SK-N-SH (cell line): ENCODE results near the gene CA10. TPM values are rescaled to one million over a fixed set of nuclear protein-coding genes. Genes with fewer than 3 reads are reported as not detected.

ENCODE experiments used
- CTCF ChIA-PET: fragments of 300-600, 350-600 bp; formaldehyde crosslinking; extraction: SDS; loops from one replicate; lab custom pipeline; 2021; lab: Yijun Ruan, JAX
- POLR2A ChIA-PET: fragments of 350-600 bp; sonication (Branson Sonifier 250); formaldehyde crosslinking; extraction: SDS; loops from one replicate; lab custom pipeline; 2020; ENCODE audit warnings: antibody characterized with exemption, inconsistent platforms; lab: Yijun Ruan, JAX
- DNase-seq: peaks from one replicate; pipeline ENCODE4 v3.0.0; 2012
- H2AFZ ChIP-seq: fragments of 200-600 bp; sonication (generic); 2 replicates; pipeline ENCODE4 v1.8.1; 2016; ENCODE audit warnings: antibody characterized with exemption, mild to moderate bottlenecking, low read depth
- H3F3A ChIP-seq: fragments of 200-600 bp; sonication (generic); replicated peaks from 2 replicates; pipeline ENCODE3; 2016; ENCODE audit warnings: antibody characterized with exemption, mild to moderate bottlenecking; ENCODE audit not compliant: insufficient read depth
- H3K27ac ChIP-seq, 2 experiments: fragments of 200-500 bp in 1 of 2; fragments of 200-600 bp in 1 of 2; sonication (Bioruptor generic) in 1 of 2; sonication (generic), shearing (Covaris generic) in 1 of 2; 2 replicates each; pipeline versions ENCODE4 v1.5.1 to v1.6.1; 2014 to 2016; ENCODE audit warnings: low read depth in 2 of 2, inconsistent platforms in 1 of 2, low read length in 1 of 2, mild to moderate bottlenecking in 1 of 2, mixed read lengths in 1 of 2
- H3K27me3 ChIP-seq: fragments of 200-600 bp; sonication (generic), shearing (Covaris generic); 2 replicates; pipeline ENCODE4 v1.6.1; 2016; ENCODE audit warnings: mixed run types; ENCODE audit not compliant: insufficient read depth
- H3K36me3 ChIP-seq, 2 experiments: fragments of 200-500 bp in 1 of 2; fragments of 200-600 bp in 1 of 2; sonication (Bioruptor generic) in 1 of 2; sonication (generic) in 1 of 2; replicated peaks in 1 of 2; 2 replicates each; pipeline versions ENCODE3 to v1.5.1; 2014 to 2016; ENCODE audit warnings: low read length in 1 of 2, mild to moderate bottlenecking in 1 of 2; ENCODE audit not compliant: insufficient read depth in 2 of 2, control insufficient read depth in 1 of 2
- H3K4me1 ChIP-seq, 2 experiments: fragments of 200-500 bp in 1 of 2; fragments of 200-600 bp in 1 of 2; sonication (Bioruptor generic) in 1 of 2; sonication (generic), shearing (Covaris generic) in 1 of 2; 2 replicates each; pipeline versions ENCODE4 v1.5.1 to v1.6.1; 2014 to 2016; ENCODE audit warnings: low read depth in 1 of 2, low read length in 1 of 2, mixed run types in 1 of 2; ENCODE audit not compliant: insufficient read depth in 2 of 2, control insufficient read depth in 1 of 2
- H3K4me2 ChIP-seq: fragments of 200-600 bp; sonication (generic), shearing (Covaris generic); 2 replicates; pipeline ENCODE4 v1.6.1; 2017; ENCODE audit warnings: mixed run types
- H3K4me3 ChIP-seq, 2 experiments: fragments of 200-500 bp in 1 of 2; fragments of 200-600 bp in 1 of 2; sonication (Bioruptor generic) in 1 of 2; sonication (generic), shearing (Covaris generic) in 1 of 2; 2 replicates each; pipeline versions ENCODE4 v1.5.1 to v1.8.1; 2014 to 2016; ENCODE audit warnings: low read depth in 2 of 2, inconsistent platforms in 1 of 2, low read length in 1 of 2, mild to moderate bottlenecking in 1 of 2, mixed read lengths in 1 of 2, moderate library complexity in 1 of 2
- H3K79me2 ChIP-seq: fragments of 200-600 bp; sonication (generic); 2 replicates; pipeline ENCODE4 v1.8.1; 2017; ENCODE audit warnings: mild to moderate bottlenecking; ENCODE audit not compliant: insufficient read depth
- H3K9ac ChIP-seq: fragments of 200-600 bp; sonication (generic); 2 replicates; pipeline ENCODE4 v1.6.1; 2017; ENCODE audit warnings: mixed run types
- H3K9me2 ChIP-seq: fragments of 200-600 bp; sonication (generic); 2 replicates; pipeline ENCODE4 v1.6.1; 2017; ENCODE audit warnings: mixed run types
- H3K9me3 ChIP-seq: fragments of 200-600 bp; sonication (generic); 2 replicates; pipeline ENCODE4 v1.6.1; 2017; ENCODE audit warnings: mixed run types, mild to moderate bottlenecking, moderate library complexity
- H4K20me1 ChIP-seq: fragments of 200-600 bp; sonication (generic); 2 replicates; pipeline ENCODE4 v1.6.1; 2017; ENCODE audit warnings: mild to moderate bottlenecking, mixed run types; ENCODE audit not compliant: insufficient read depth
- EP300 ChIP-seq, 2 experiments: IDR thresholded peaks; 2 replicates each; pipeline versions ENCODE4 v1.4.0 to v1.6.1; 2012; ENCODE audit warnings: borderline replicate concordance in 1 of 2, low read depth in 1 of 2, low read length in 1 of 2
- EZH2phosphoT487 ChIP-seq: fragments of 200-600 bp; sonication (generic); IDR thresholded peaks from 2 replicates; pipeline ENCODE4 v1.6.1; 2017; ENCODE audit warnings: low read depth, mixed run types, mild to moderate bottlenecking, antibody characterized with exemption, moderate library complexity, borderline replicate concordance
- FOXJ3 ChIP-seq: sonication (generic); formaldehyde crosslinking; IDR thresholded peaks from 2 replicates; pipeline ENCODE4 v1.5.1; 2020; ENCODE audit warnings: mild to moderate bottlenecking, missing genetic modification reagents
- FOXM1 ChIP-seq: IDR thresholded peaks from 2 replicates; pipeline ENCODE4 v1.4.0; 2012; ENCODE audit warnings: low read depth, mild to moderate bottlenecking
- GABPA ChIP-seq: IDR thresholded peaks from 2 replicates; pipeline ENCODE4 v1.4.0; 2012; ENCODE audit warnings: low read depth, mild to moderate bottlenecking
- GATA2 ChIP-seq: sonication (generic); formaldehyde crosslinking; IDR thresholded peaks from 2 replicates; pipeline ENCODE4 v1.5.0; 2020; ENCODE audit warnings: mild to moderate bottlenecking, missing genetic modification reagents
- IRF3 ChIP-seq: fragments of 150-350 bp; IDR thresholded peaks from 2 replicates; pipeline ENCODE4 v1.6.1; 2016; ENCODE audit warnings: mild to moderate bottlenecking, low read depth, low read length
- MEF2A ChIP-seq: IDR thresholded peaks from 2 replicates; pipeline ENCODE4 v1.4.0; 2012; ENCODE audit warnings: low read depth, borderline replicate concordance
- NFIC ChIP-seq: IDR thresholded peaks from 2 replicates; pipeline ENCODE4 v1.4.0; 2012; ENCODE audit warnings: borderline replicate concordance
- NRF1 ChIP-seq: IDR thresholded peaks from 2 replicates; pipeline ENCODE4 v1.6.1; 2012; ENCODE audit warnings: low read depth, mild to moderate bottlenecking, low read length
- PBX3 ChIP-seq: IDR thresholded peaks from 2 replicates; pipeline ENCODE4; 2012
- POLR2AphosphoS5 ChIP-seq: IDR thresholded peaks from 2 replicates; pipeline ENCODE4 v1.6.1; 2012; ENCODE audit warnings: low read depth, low read length
- RAD21 ChIP-seq: IDR thresholded peaks from 2 replicates; pipeline ENCODE4 v1.6.1; 2012; ENCODE audit warnings: mild to moderate bottlenecking, low read length
- RCOR1 ChIP-seq: fragments of 150-350 bp; IDR thresholded peaks from 2 replicates; pipeline ENCODE4 v1.6.1; 2017; ENCODE audit warnings: antibody characterized with exemption, low read length
- SMC3 ChIP-seq: IDR thresholded peaks from 2 replicates; pipeline ENCODE4 v1.6.1; 2012; ENCODE audit warnings: low read depth, low read length, improper control_type of control experiment
- TAF1 ChIP-seq: IDR thresholded peaks from 2 replicates; pipeline ENCODE4 v1.6.1; 2012; ENCODE audit warnings: low read depth, mild to moderate bottlenecking, low read length, moderate library complexity, borderline replicate concordance
- TCF12 ChIP-seq: IDR thresholded peaks from 2 replicates; pipeline ENCODE4 v1.4.0; 2012
- TEAD4 ChIP-seq: IDR thresholded peaks from 2 replicates; pipeline ENCODE4 v1.4.0; 2012; ENCODE audit warnings: mild to moderate bottlenecking, borderline replicate concordance; ENCODE audit not compliant: insufficient read depth
- ZBTB33 ChIP-seq: IDR thresholded peaks from 2 replicates; pipeline ENCODE4 v1.4.0; 2012; ENCODE audit warnings: low read depth, borderline replicate concordance
- WGBS: methylation state at CpG from one replicate; pipeline ENCODE4 v1.1.6; 2017; ENCODE audit warnings: low lambda C conversion rate; 5-methylcytosine and 5-hydroxymethylcytosine counted together
- polyA plus RNA-seq, 3 experiments: library from polyadenylated mRNA; depleted of rRNA; stranded (reverse); fragments of >200 nt; gene quantifications; 2 replicates each; pipeline ENCODE4 v1.2.3, GENCODE V29; 2012
- TF ChIP-seq, protein P1 (sequence below): IDR thresholded peaks from 2 replicates; pipeline ENCODE4 v1.4.0; 2012; ENCODE audit warnings: low read depth, borderline replicate concordance
- TF ChIP-seq, protein P2 (sequence below): IDR thresholded peaks from 2 replicates; pipeline ENCODE4 v1.4.0; 2012; ENCODE audit warnings: low read depth
- TF ChIP-seq, protein P3 (sequence below): fragments of 150-350 bp; IDR thresholded peaks from 2 replicates; pipeline ENCODE4 v1.6.1; 2017; ENCODE audit warnings: antibody characterized with exemption, low read length, low read depth, borderline replicate concordance
- TF ChIP-seq, protein P4 (sequence below): fragments of 200-600 bp; sonication (generic); IDR thresholded peaks from 2 replicates; pipeline ENCODE4 v1.6.1; 2017; ENCODE audit warnings: antibody characterized with exemption, mild to moderate bottlenecking, moderate library complexity

The CA10 gene
- polyA plus RNA-seq, 1 of the 3 experiments (the other 2 are of a cell fraction) = not detected

- TF ChIP-seq PBX3 = no peak
- no peak for TF ChIP-seq EZH2phosphoT487
- TF ChIP-seq EP300 (IDR thresholded peaks at IDR 0.05; ENCODE audit: borderline replicate concordance in 1 of 2, low read depth in 1 of 2, low read length in 1 of 2) = no peak
- no peak for TF ChIP-seq TCF12
- no peak for TF ChIP-seq RAD21
- no peak for TF ChIP-seq FOXJ3 (CRISPR knock-in tag)
- TF ChIP-seq POLR2AphosphoS5 = no peak
- no peak for TF ChIP-seq NFIC
- no peak for TF ChIP-seq FOXM1
- TF ChIP-seq, all 33 proteins: peak for 0
These were observed 407.4 kb downstream of the CA10 start (continued) for GRCh38 chr17:51751072-51751471.

DNA sequence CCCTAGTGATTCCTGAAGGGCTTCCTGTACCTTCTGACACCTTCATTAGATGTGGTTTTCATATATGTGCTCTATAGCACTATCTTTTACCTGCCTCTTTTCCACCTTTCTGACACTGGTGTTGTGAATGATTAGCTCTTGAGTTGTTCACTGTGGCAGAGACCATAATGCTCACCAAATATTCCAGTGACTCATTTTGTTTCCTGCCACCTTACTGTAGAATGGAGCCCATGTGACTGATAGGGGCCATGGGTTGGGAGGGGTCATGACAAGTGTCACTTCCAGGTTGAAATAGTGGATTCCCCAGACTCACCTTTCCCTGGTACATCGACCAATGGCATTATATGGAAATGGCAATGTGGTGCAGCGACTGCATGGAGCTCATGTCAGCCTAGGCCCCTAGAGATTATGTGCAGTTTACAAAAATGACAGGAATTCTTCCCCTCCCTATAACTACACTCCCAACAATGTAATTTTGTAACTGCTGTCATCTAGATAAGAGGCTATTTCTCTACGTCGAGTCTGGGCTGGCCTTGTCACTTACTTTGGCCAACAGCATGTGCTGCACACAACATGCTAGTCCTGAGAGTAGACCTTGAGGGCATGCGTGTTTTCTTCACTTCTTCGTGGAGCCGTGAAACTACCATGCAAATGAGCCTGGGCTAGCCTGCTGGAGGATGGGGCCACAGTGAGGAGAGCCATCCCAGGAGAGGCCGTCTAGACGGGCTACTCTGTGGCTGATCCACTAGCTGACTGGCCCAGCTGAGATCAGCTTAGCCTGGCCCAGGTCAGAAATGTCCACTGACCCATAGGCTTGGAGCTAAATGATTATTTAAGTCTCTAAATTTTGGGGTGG lies 409.5 kb downstream of the CA10 start:
- CTCF ChIA-PET = interaction anchor here (1.5 to 6.6 kb wide), 3 partner anchors 16 to 377 kb away, joined by 4 to 37 read pairs (median 5); no protein-coding TSS in a partner anchor
- Histone ChIP-seq H3K4me2 (no peak overlapping the region), H3K27ac (no peak overlapping the region), H3K9me2 (no peaks in the 10 kb centered on the region), H3K9ac (no peak overlapping the region), H3K27me3 (no peaks in the 10 kb centered on the region), H4K20me1 (no peaks in the 10 kb centered on the region), H3K4me1 (peaks cover 0 to 6% of the 10 kb centered on the region in 2 experiments; a peak in 2 of 4 replicates), H3K9me3 (no peaks in the 10 kb centered on the region), H3F3A (no peaks in the 10 kb centered on the region), H3K36me3 (no peaks in the 10 kb centered on the region), H2AFZ (no peak overlapping the region), H3K4me3 (no peak overlapping the region), H3K79me2 (no peaks in the 10 kb centered on the region)
- WGBS = 31% methylated on average over 9 of the region's 9 CpGs
- POLR2A ChIA-PET = no interaction called here
- no peak for DNase-seq
- TF ChIP-seq FOXJ3 (CRISPR knock-in tag) (no peak), SMC3 (no peak), POLR2AphosphoS5 (no peak), GABPA (no peak), IRF3 (no peak), MEF2A (no peak), NFIC (no peak), NRF1 (no peak), ZBTB33 (no peak), TAF1 (no peak), RCOR1 (no peak), GATA2 (no peak), TEAD4 (no peak)
- TF ChIP-seq, protein P1, sequence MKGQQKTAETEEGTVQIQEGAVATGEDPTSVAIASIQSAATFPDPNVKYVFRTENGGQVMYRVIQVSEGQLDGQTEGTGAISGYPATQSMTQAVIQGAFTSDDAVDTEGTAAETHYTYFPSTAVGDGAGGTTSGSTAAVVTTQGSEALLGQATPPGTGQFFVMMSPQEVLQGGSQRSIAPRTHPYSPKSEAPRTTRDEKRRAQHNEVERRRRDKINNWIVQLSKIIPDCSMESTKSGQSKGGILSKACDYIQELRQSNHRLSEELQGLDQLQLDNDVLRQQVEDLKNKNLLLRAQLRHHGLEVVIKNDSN = no peak
- TF ChIP-seq, protein P2, sequence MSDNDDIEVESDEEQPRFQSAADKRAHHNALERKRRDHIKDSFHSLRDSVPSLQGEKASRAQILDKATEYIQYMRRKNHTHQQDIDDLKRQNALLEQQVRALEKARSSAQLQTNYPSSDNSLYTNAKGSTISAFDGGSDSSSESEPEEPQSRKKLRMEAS = no peak
- TF ChIP-seq, protein P3, sequence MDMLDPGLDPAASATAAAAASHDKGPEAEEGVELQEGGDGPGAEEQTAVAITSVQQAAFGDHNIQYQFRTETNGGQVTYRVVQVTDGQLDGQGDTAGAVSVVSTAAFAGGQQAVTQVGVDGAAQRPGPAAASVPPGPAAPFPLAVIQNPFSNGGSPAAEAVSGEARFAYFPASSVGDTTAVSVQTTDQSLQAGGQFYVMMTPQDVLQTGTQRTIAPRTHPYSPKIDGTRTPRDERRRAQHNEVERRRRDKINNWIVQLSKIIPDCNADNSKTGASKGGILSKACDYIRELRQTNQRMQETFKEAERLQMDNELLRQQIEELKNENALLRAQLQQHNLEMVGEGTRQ = no peak
- TF ChIP-seq, protein P4, sequence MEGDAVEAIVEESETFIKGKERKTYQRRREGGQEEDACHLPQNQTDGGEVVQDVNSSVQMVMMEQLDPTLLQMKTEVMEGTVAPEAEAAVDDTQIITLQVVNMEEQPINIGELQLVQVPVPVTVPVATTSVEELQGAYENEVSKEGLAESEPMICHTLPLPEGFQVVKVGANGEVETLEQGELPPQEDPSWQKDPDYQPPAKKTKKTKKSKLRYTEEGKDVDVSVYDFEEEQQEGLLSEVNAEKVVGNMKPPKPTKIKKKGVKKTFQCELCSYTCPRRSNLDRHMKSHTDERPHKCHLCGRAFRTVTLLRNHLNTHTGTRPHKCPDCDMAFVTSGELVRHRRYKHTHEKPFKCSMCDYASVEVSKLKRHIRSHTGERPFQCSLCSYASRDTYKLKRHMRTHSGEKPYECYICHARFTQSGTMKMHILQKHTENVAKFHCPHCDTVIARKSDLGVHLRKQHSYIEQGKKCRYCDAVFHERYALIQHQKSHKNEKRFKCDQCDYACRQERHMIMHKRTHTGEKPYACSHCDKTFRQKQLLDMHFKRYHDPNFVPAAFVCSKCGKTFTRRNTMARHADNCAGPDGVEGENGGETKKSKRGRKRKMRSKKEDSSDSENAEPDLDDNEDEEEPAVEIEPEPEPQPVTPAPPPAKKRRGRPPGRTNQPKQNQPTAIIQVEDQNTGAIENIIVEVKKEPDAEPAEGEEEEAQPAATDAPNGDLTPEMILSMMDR = no peak
